CD4-positive, alpha-beta T cell treated with Interleukin-4 for 1 hour (primary cell): ENCODE measurements around the gene NKX3-2.
A peak's percentile ranks its signal among the peaks of the same experiment; 100 is the strongest.

Source experiments
- DNase-seq, 2 donors: peaks; one replicate each; pipeline ENCODE4 v3.0.0-alpha.2; 2020 to 2022

The NKX3-2 gene

DNA sequence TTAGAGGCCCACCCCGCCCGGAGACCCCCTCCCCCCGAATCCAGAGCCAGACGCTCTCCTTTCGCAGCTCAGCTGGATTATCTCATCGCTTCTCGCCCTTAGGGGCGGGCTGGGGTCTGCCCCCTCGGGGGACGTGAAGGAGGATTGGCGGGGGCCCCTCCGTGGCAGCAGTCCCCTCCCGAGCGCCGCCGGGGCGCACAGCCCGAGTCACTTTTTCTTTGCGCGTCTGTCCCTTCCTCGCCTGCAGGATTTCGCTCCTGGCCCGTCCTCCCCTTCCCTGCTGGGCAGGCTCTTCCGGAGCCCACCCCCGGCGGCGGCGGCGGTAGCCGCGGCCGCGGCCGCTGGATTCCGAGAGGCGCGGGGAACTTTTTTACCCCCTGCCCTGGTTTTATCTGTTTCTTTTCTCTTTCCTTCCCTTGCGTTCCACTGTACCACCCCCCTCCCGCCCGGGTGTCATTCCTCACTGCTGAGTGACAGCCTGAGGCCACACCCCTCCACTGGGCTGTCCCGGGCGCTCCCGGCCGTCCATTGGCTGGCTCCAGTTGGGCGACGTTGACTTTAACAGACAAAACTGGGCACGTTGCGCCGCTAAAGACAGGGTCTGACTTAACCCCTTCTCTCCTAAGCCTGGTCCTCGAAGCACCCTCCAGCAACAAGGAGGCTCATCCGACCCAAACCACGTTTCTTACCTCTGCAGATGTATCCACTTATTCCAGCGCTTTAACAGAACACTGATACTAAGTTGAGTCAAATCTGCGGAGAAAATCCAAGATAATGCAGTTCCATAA is 492 bp upstream of the NKX3-2 start:
- DNase-seq, result peak; percentile 27 to 34

DNA sequence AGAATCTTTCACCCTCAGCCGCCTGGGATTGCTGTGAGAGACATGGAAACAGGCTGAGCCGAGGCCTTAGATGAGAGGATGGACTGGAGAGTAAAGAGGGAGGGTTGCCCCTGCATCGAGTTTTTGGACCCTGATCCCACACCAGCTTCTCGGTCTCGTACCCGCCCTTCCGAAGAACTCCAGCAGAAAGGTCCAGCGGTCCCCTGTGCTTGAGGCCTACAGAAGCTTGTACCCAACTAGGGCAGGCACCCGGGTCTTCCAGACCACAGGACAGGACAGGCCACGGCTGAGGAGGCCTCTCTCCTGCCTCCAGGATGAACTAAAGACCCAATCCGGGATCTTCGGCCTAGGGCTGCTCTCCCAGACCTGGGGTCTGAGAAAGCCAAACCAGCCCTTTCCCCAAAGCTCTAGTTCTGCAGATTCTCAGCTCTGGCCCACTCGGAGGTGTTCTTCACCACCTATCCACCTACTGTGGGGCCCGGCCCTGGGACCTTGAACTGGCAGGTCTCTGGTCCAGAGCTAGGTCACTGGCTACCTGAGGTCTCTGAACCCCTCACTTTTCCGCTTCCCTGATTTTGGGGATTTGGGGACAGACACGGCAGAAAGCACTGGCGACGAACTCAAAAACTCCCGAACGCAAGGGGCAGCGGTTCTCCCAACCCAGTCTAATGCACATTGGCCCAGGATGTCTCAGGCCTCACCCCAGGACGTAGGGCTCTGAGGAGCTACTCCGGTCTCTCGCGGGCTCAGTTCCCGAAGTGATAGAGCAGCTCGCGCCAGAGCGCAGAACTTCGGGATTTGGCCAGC is 1.1 kb downstream of the NKX3-2 start:
- no peak for DNase-seq

DNA sequence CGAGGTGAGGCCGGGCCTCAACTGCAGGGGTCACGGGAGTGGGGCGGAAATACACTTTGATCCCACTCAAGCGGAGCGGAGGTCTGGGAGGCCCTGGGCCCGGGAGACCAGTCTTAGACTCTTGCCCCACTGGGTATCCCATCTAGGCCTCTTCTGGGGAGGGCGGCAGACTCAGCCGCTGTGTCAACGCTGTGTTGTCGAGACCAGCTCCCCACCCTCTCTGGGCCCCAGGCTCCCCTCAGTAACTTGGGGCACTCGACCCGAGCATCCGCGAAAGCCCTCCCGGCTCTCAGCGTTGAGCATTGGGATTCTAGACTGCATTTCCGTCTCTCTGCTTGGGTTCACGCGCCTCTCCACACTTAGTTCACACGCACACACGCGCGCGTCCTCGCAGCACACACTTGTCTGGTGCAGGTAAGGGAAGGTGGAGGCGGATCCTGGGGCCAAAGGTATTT is 1.7 kb downstream of the NKX3-2 start:
- no peak for DNase-seq

DNA sequence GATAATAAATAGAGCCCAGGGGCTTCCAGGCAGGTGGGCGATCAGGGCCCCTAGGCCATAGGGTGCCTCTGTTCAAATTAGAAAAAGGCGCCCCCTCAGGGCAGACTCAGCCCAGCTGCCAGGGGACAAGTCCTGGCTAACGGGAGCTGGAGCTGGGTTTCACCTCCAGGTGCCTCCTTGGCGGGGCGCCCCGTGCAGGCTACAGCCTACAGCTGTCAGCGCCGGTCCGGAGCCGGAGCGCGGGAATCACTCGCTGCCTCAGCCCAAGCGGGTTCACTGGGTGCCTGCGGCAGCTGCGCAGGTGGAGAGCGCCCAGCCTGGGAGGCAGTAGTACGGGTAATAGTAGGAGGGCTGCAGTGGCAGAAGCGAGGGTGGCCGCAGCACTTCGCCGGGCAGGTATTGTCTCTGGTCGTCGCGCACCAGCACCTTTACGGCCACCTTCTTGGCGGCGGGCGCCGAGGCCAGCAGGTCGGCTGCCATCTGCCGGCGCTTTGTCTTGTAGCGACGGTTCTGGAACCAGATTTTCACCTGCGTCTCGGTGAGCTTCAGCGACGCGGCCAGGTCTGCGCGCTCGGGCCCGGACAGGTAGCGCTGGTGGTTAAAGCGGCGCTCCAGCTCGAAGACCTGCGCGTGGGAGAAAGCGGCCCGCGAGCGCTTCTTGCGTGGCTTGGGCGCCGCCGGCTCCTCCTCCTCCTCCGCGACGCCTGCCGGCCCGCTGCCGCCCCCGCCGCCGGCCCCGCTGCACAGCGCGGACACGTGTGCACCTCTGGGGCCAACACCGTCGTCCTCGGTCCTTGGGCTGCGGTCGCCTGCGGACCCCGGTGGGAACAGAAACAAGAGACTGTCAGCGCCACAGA is 2.4 kb downstream of the NKX3-2 start:
- DNase-seq, result peak in 1 of 2 donors; percentile 26

DNA sequence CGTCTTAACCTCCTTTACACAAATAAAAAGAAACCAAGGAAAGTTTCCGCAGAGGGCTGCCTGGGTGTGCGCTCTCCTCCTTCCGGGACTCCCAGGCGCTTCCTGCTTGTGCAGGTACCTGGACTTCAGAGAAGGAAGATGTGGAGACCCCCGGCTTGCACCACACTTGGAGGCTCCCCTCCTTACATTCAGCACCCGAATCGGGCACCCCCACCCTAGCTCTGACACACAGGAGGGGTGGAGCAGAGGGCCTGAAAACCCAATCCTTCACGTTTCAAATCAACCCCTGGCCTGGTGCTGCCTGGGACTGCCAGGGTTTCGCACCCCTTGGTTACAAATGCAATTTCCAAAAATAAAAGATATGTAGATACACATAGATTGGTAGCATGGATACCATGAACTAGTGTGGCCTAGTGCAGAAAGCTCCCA is 3.1 kb downstream of the NKX3-2 start:
- no peak for DNase-seq

DNA sequence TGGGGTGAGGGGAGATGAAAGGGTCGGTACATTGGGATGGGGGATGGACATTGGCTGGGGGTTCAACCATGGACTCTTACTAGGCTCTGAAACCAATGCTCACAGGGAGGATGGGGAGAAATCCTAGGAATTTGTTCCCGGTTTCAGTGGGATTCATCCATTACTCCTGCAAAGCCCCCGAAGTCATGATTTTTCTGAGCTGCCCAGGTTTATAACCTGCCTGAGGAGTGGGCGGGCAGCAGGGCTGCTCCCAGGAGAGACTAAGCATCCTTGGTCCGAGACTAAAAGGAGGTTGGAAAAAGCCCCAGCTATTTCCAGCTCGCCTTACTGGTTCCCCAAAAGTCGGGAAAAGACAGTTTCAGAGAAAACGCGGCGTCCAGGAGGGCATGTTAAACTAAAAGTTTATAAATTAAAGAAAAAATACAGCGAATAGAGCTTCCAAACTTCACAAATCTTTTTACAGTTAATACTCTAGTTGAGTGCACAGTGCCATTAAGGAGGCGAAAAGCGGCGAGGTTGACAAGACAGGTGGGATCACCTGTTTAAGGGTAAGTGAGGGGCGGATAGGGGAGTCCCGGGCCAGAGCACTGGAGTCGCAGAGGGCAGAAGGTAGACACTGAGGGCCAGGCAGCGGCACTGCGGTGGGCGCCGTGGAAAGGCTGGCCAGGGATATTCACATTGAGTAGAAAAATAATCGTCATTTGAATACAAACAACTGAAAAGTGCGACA is 3.7 kb downstream of the NKX3-2 start:
- DNase-seq, result no peak

- no peak for DNase-seq
Measured at GRCh38 chr4:13539619-13540445, 4.5 kb downstream of the NKX3-2 start.

DNA sequence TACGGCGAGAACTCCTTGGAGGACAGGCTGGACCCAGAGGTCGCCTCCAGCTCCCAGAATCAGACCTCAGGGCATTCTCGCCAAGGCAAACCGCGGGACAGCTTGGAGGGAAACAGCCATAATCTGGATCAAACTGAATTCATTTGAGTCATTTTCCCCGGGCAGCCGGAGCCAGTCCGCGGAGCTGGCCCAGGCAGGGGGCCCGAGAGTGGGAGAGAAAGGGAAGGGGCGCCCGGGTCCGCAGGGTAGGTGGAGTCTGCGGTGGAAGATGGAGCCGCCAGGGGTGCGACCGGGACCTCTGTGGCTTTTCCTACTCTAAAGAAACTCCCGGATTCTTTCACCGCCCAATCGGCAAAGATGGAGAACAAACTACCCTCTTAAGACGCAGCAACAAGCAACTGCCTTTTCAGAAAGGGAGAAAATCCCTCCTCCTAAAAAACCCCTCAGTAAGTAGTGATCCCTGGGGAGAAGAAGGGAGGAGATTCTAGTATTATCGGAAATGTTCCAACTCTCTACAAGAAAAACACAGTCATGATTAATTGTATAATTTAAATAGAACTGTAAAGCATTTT is 5.2 kb downstream of the NKX3-2 start:
- no peak for DNase-seq

- DNase-seq, result no peak
Measured at GRCh38 chr4:13538427-13538973, 5.8 kb downstream of the NKX3-2 start.

GRCh38 chr4:13537832-13538177 is 6.5 kb downstream of the NKX3-2 start:
- no peak for DNase-seq

GRCh38 chr4:13537011-13537831 is 7.1 kb downstream of the NKX3-2 start:
- DNase-seq, result no peak

DNA sequence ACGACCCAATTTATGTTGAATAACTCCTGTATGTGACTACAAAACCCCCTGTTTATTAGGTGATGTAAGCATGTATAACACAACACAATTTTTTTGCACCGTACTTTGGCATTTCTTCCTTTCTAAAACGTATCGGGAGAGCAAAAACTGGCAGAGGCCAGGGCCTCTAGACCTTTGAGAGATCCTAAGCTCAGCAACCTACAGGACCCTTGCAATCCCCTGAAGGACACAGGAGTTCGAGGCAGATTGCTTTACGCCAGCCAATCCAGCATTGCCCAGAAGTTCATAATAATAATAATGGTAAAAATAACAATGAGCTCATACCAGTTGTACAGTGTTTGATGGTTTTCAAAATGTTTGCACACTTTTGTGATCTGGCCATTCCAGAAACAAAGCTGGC is 7.7 kb downstream of the NKX3-2 start:
- DNase-seq, result no peak

DNA sequence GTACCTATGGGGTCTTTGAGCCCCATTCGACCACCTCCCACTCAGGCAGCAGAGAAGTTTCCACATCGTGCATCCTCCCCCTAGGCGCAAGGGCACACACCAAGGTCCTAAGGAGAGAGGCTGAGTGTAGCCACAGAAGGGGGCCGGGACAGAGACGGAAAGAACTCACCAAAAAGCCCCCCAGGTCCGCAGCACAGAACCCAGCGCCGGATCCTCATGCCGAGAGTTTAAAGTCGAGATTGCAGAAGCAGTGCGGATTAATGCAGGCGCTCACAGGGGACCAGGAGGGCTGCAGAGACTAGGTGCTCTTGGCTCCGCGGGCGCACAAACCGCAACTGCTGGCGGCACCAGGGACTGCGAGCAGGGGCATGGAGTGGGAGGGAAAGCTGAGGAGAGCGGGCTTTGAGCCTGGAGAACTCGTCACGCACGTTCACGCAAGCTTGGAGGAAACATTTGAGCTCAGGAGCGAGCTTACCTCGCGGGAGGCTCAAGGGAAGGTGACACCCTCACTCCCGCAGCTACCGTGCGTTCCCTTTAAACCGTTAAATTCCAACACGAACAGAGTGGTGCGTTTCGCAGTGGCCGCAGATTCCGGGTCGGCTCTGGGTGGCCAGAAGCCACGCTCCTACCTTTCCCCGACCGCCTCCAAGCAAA is 8.5 kb downstream of the NKX3-2 start:
- DNase-seq, result no peak

GRCh38 chr4:13535118-13535517 is 9.2 kb downstream of the NKX3-2 start:
- no peak for DNase-seq

- no peak for DNase-seq
Measured at GRCh38 chr4:13534344-13535063, 9.8 kb downstream of the NKX3-2 start.

GRCh38 chr4:13533670-13534343 is 10.5 kb downstream of the NKX3-2 start:
- DNase-seq, result no peak

DNA sequence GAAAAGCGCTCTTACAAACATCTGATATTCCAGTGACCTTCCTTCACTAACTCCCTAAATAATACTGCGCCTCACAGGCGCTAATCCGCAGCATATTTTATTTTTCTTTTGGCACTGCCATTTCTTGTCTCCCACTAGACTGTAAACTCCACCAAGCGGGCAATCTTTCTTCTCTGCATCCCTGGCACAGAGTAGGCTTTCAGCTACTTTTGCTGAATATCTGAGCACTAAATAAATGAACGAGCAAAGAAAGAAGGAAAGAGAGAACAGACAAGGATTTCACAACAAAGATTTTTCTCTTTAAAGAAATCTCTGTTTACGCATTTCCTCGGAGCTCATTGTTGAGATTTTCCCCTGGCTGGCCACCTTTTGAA is 12.7 kb downstream of the NKX3-2 start:
- no peak for DNase-seq
